ENCODE measurements around the gene EFNB2.

The EFNB2 gene

GRCh38 chr13:106525865-106526264 is 9.6 kb downstream of the EFNB2 start:
- no peak for DNase-seq (ENCODE audit: low read depth)

- DNase-seq (ENCODE audit: low read depth) = no peak
These were observed 11.4 kb downstream of the EFNB2 start for GRCh38 chr13:106524108-106524507.

GRCh38 chr13:106523576-106523975 is 11.9 kb downstream of the EFNB2 start:
- DNase-seq (ENCODE audit: low read depth) = no peak

GRCh38 chr13:106522898-106523525 is 12.4 kb downstream of the EFNB2 start:
- DNase-seq (ENCODE audit: low read depth) = no peak

GRCh38 chr13:106522112-106522705 is 13.3 kb downstream of the EFNB2 start:
- DNase-seq (ENCODE audit: low read depth) = no peak

GRCh38 chr13:106521095-106521799 is 14.2 kb downstream of the EFNB2 start:
- DNase-seq (ENCODE audit: low read depth) = no peak

- DNase-seq (ENCODE audit: low read depth) = no peak
These were observed 15.0 kb downstream of the EFNB2 start for GRCh38 chr13:106520251-106521054.

GRCh38 chr13:106518512-106518911 is 16.9 kb downstream of the EFNB2 start:
- no peak for DNase-seq (ENCODE audit: low read depth)

- no peak for DNase-seq (ENCODE audit: low read depth)
These were observed 18.2 kb downstream of the EFNB2 start for GRCh38 chr13:106517109-106517847.

GRCh38 chr13:106515635-106516254 is 19.7 kb downstream of the EFNB2 start:
- no peak for DNase-seq (ENCODE audit: low read depth)

- no peak for DNase-seq (ENCODE audit: low read depth)
These were observed 20.4 kb downstream of the EFNB2 start for GRCh38 chr13:106514928-106515634.

GRCh38 chr13:106513025-106513983 is 22.2 kb downstream of the EFNB2 start:
- DNase-seq (ENCODE audit: low read depth) = no peak

- DNase-seq (ENCODE audit: low read depth) = no peak
These were observed 27.7 kb downstream of the EFNB2 start for GRCh38 chr13:106507560-106508274.

GRCh38 chr13:106506286-106506685 is 29.2 kb downstream of the EFNB2 start:
- no peak for DNase-seq (ENCODE audit: low read depth)

GRCh38 chr13:106505732-106506131 is 29.7 kb downstream of the EFNB2 start:
- DNase-seq (ENCODE audit: low read depth) = no peak

GRCh38 chr13:106505295-106505694 is 30.2 kb downstream of the EFNB2 start:
- no peak for DNase-seq (ENCODE audit: low read depth)

- no peak for DNase-seq (ENCODE audit: low read depth)
These were observed 31.6 kb downstream of the EFNB2 start for GRCh38 chr13:106503730-106504453.

- DNase-seq (ENCODE audit: low read depth) = no peak
These were observed 32.2 kb downstream of the EFNB2 start for GRCh38 chr13:106503272-106503671.
